ENCODE results near the gene PPP2R3B.

PPP2R3B gene

GRCh38 chrX:346034-346813 lies 40.5 kb downstream of the PPP2R3B start:
- H3K4me3 ChIP-seq (ENCODE audit: low read length) = no peak overlapping the region
- no peaks in the 10 kb centered on the region for H3K9me2 ChIP-seq (replicated peaks; ENCODE audit: control insufficient read depth, low read length)
- no peaks in the 10 kb centered on the region for H3F3A ChIP-seq (ENCODE audit: control insufficient read depth, insufficient read depth)
- H3K4me1 ChIP-seq (ENCODE audit: control insufficient read depth, low read length) = no peaks in the 10 kb centered on the region
- peaks cover 29% of the 10 kb centered on the region; the same call in 1 of the 2 replicates for H3K9me3 ChIP-seq (ENCODE audit: control insufficient read depth, insufficient read depth, low read length)
- no peaks in the 10 kb centered on the region for H4K20me1 ChIP-seq (ENCODE audit: control insufficient read depth, insufficient read depth, low read depth, low read length)
- H3K4me2 ChIP-seq (ENCODE audit: low read length) = no peak overlapping the region
- H3K36me3 ChIP-seq (ENCODE audit: control insufficient read depth, low read length) = peaks cover 78% of the 10 kb centered on the region
- H3K27ac ChIP-seq (ENCODE audit: low read depth, low read length) = no peak overlapping the region
- TF ChIP-seq CTCF (IDR thresholded peaks at IDR 0.05; ENCODE audit: low read depth, low read length, poor library complexity, severe bottlenecking) (no peak), EZH2phosphoT487 (IDR thresholded peaks at IDR 0.05; ENCODE audit: borderline replicate concordance, low read length) (no peak)
- H3K27me3 ChIP-seq (ENCODE audit: control insufficient read depth, low read length) = no peaks in the 10 kb centered on the region
- peaks cover 60% of the 10 kb centered on the region for H3K79me2 ChIP-seq (ENCODE audit: control insufficient read depth, low read length)

GRCh38 chrX:345020-345925 lies 41.4 kb downstream of the PPP2R3B start:
- H3K27me3 ChIP-seq (ENCODE audit: control insufficient read depth, low read length) = no peaks in the 10 kb centered on the region
- peaks cover 32% of the 10 kb centered on the region; the same call in 1 of the 2 replicates for H3K9me3 ChIP-seq (ENCODE audit: control insufficient read depth, insufficient read depth, low read length)
- no peaks in the 10 kb centered on the region for H3K4me1 ChIP-seq (ENCODE audit: control insufficient read depth, low read length)
- no peak overlapping the region for H3K27ac ChIP-seq (ENCODE audit: low read depth, low read length)
- no peaks in the 10 kb centered on the region for H4K20me1 ChIP-seq (ENCODE audit: control insufficient read depth, insufficient read depth, low read depth, low read length)
- no peak overlapping the region for H3K4me3 ChIP-seq (ENCODE audit: low read length)
- H3K36me3 ChIP-seq (ENCODE audit: control insufficient read depth, low read length) = peaks cover 77% of the 10 kb centered on the region
- no peaks in the 10 kb centered on the region for H3F3A ChIP-seq (ENCODE audit: control insufficient read depth, insufficient read depth)
- peaks cover 54% of the 10 kb centered on the region for H3K79me2 ChIP-seq (ENCODE audit: control insufficient read depth, low read length)
- H3K4me2 ChIP-seq (ENCODE audit: low read length) = no peak overlapping the region
- TF ChIP-seq CTCF (IDR thresholded peaks at IDR 0.05; ENCODE audit: low read depth, low read length, poor library complexity, severe bottlenecking) = no peak
- no peaks in the 10 kb centered on the region for H3K9me2 ChIP-seq (replicated peaks; ENCODE audit: control insufficient read depth, low read length)

- no peak overlapping the region for H3K4me2 ChIP-seq (ENCODE audit: low read length)
- H3K4me1 ChIP-seq (ENCODE audit: control insufficient read depth, low read length) = no peaks in the 10 kb centered on the region
- no peak overlapping the region for H3K4me3 ChIP-seq (ENCODE audit: low read length)
- no peaks in the 10 kb centered on the region for H4K20me1 ChIP-seq (ENCODE audit: control insufficient read depth, insufficient read depth, low read depth, low read length)
- no peaks in the 10 kb centered on the region for H3K9me2 ChIP-seq (replicated peaks; ENCODE audit: control insufficient read depth, low read length)
- H3K27ac ChIP-seq (ENCODE audit: low read depth, low read length) = no peak overlapping the region
- no peaks in the 10 kb centered on the region for H3F3A ChIP-seq (ENCODE audit: control insufficient read depth, insufficient read depth)
- TF ChIP-seq EZH2phosphoT487 (IDR thresholded peaks at IDR 0.05; ENCODE audit: borderline replicate concordance, low read length) (no peak), CTCF (IDR thresholded peaks at IDR 0.05; ENCODE audit: low read depth, low read length, poor library complexity, severe bottlenecking) (no peak)
- peaks cover 32% of the 10 kb centered on the region; the same call in 1 of the 2 replicates for H3K9me3 ChIP-seq (ENCODE audit: control insufficient read depth, insufficient read depth, low read length)
- H3K79me2 ChIP-seq (ENCODE audit: control insufficient read depth, low read length) = peaks cover 45% of the 10 kb centered on the region
- no peaks in the 10 kb centered on the region for H3K27me3 ChIP-seq (ENCODE audit: control insufficient read depth, low read length)
- H3K36me3 ChIP-seq (ENCODE audit: control insufficient read depth, low read length) = peaks cover 69% of the 10 kb centered on the region
These were observed 42.3 kb downstream of the PPP2R3B start for GRCh38 chrX:344371-344901.

Measured in DOHH2 (cell line).